LNCAP (cell line): ENCODE measurements around the gene GUCD1.

Experiments
- TF ChIP-seq, protein P1 (sequence below): fragments of 450-650 bp; IDR thresholded peaks from 2 replicates; pipeline ENCODE4 v1.5.1; 2017; ENCODE audit warnings: mild to moderate bottlenecking

The GUCD1 gene

DNA sequence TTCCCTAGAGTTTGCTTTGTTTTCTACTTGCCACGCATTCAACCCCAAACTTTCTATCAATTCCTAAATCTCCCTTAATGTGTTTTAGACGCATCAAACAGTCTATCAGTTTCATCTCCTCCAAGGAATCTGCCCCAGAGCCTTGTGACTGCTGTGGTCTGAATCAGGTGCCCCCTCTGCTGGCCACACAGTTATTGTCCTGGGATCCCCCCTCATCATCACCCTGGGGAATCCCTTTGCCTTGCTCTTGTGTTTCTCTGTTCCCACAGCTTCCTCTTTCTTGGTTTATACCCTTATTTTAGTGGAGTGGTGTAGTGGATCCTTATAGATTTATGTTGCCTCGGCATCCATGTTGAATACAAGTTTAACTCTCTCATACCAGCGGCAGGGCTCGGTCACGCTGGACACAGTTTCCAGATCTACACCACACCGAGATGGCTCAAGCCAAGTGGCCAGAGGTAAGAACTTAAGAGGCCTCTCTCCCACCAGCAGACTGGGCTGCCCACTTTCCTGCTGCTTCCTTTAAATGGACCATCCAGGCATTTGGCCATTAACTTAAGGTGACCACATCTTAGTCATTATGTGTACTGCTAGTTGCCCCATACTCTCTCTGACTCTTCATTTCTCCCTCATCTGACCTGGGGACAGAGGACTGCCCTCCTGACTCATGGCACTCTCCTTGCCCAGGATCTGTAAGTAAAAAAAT is 51.6 kb downstream of the GUCD1 start:
- TF ChIP-seq, protein P1, sequence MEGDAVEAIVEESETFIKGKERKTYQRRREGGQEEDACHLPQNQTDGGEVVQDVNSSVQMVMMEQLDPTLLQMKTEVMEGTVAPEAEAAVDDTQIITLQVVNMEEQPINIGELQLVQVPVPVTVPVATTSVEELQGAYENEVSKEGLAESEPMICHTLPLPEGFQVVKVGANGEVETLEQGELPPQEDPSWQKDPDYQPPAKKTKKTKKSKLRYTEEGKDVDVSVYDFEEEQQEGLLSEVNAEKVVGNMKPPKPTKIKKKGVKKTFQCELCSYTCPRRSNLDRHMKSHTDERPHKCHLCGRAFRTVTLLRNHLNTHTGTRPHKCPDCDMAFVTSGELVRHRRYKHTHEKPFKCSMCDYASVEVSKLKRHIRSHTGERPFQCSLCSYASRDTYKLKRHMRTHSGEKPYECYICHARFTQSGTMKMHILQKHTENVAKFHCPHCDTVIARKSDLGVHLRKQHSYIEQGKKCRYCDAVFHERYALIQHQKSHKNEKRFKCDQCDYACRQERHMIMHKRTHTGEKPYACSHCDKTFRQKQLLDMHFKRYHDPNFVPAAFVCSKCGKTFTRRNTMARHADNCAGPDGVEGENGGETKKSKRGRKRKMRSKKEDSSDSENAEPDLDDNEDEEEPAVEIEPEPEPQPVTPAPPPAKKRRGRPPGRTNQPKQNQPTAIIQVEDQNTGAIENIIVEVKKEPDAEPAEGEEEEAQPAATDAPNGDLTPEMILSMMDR: peak; percentile 63

- TF ChIP-seq, protein P1: no peak
Observed at GRCh38 chr22:24502541-24502940, 52.4 kb downstream of the GUCD1 start.

DNA sequence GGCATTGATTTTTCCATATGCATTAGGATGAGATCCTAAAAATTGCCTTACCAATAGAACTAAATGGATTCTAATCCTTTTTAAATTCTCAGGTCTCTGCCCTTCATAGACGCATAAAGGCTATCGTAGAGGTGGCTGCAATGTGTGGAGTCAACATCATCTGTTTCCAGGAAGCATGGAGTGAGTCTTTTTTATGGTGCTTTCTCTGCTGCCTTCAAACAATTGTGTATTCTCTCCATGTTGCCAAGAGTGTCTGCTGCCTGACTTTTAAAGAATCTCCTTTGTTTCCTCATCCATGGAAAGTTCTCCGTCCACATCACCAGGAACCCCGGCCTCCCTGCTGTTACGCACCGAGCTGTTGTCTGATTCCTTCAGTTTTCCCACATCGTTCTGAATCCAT is 52.9 kb downstream of the GUCD1 start:
- TF ChIP-seq, protein P1: no peak

GRCh38 chr22:24501301-24502005 is 53.5 kb downstream of the GUCD1 start:
- TF ChIP-seq, protein P1: no peak

DNA sequence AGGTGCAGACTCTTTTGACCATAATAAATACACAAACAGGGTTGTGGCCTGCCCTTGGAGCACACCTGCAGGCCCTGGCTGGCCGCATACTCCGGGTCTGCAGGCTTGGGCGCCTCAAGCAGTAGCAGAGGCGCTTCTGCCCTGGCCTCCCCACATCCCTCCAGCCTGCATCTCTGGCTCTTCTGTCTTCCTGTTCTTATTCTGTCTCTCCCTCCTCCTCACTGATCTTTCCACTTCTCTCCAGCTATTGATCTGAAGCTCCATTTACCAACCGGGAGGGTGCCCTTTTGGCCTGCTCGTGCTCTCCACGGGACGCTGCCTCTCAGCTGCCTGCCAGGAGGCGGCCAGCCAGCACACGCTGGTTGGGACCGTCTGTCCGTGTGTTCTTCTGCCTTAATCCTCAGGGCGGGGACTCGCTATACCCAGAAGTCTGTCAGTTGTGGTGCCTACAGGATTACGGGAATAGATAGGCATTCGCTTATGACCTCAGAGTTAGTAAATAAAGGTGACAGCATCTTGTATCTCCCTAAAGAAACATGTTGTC is 54.6 kb downstream of the GUCD1 start:
- TF ChIP-seq, protein P1: no peak

- TF ChIP-seq, protein P1: no peak
Observed at GRCh38 chr22:24499706-24500276, 55.1 kb downstream of the GUCD1 start.

DNA sequence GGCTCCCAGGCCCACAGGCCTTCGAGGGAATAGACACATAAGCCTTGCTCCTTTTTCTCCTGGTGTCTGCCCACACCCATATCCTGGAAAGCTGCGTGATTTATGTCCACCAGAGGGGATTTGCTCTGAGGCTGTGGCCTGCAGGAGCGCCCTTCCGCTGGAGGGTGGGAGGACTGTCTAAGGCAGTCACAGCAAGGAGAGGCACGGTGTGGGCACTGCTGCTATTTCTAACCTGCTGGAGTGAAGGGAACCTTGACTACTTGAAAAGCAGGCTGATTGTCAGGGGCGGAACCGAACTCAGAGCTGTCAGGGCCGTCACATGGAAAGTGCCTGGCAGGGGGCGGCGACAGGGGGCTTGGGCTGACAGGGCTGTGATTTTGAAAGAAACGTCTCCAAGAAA is 56.1 kb downstream of the GUCD1 start:
- TF ChIP-seq, protein P1: no peak
